WTC11 (cell line): ENCODE data around the gene ACOX3. TPM values are rescaled to one million over a fixed set of nuclear protein-coding genes. Genes with fewer than 3 reads are reported as not detected.

Source experiments
- ATAC-seq: fragments of 200-7000 bp; cut with Tn5 transposase; 2 replicates; pipeline ENCODE4 v1.10.0; 2021; ENCODE audit warnings: mild to moderate bottlenecking, moderate library complexity
- CTCF ChIA-PET: fragments of 300-600 bp; sonication (Branson Sonifier 250); formaldehyde crosslinking; loops from one replicate; lab custom pipeline; 2021; ENCODE audit warnings: antibody characterized with exemption; lab: Charles Lee
- POLR2A ChIA-PET: fragments of 350-600 bp; sonication (Branson Sonifier 250); formaldehyde crosslinking; loops from one replicate; lab custom pipeline; 2021; ENCODE audit warnings: antibody characterized with exemption; lab: Charles Lee
- DNase-seq: peaks from one replicate; pipeline ENCODE4 v3.0.0; 2021; ENCODE audit warnings: low spot score
- H3K27ac Mint-ChIP-seq: 2 replicates; pipeline ENCODE4 v1.8.0; 2021; ENCODE audit warnings: mixed read lengths
- H3K27me3 Mint-ChIP-seq: 2 replicates; pipeline ENCODE4 v1.8.0; 2021; ENCODE audit warnings: low read depth, mild to moderate bottlenecking, moderate library complexity, mixed read lengths
- H3K36me3 Mint-ChIP-seq: 2 replicates; pipeline ENCODE4 v1.8.0; 2021; ENCODE audit warnings: mixed read lengths
- H3K4me1 Mint-ChIP-seq: 2 replicates; pipeline ENCODE4 v1.8.0; 2022; ENCODE audit warnings: mixed read lengths
- H3K4me3 Mint-ChIP-seq: 2 replicates; pipeline ENCODE4 v1.8.0; 2021; ENCODE audit warnings: mild to moderate bottlenecking, moderate library complexity, mixed read lengths
- H3K9me3 Mint-ChIP-seq: 2 replicates; pipeline ENCODE4 v1.8.0; 2021; ENCODE audit warnings: mixed read lengths
- ATF2 ChIP-seq: sonication (generic); formaldehyde crosslinking; IDR thresholded peaks from 2 replicates; pipeline ENCODE4 v1.8.1; 2022; ENCODE audit warnings: low read depth, missing genetic modification reagents, borderline replicate concordance
- ATF6 ChIP-seq: sonication (generic); formaldehyde crosslinking; IDR thresholded peaks from 2 replicates; pipeline ENCODE4 v1.8.1; 2023; ENCODE audit warnings: mild to moderate bottlenecking, missing genetic modification reagents
- CDX4 ChIP-seq: fragments of 250-450 bp; sonication (Bioruptor Pico); IDR thresholded peaks from 2 replicates; pipeline ENCODE4 v1.9.0; 2021; ENCODE audit warnings: moderate library complexity, mild to moderate bottlenecking, inconsistent platforms, borderline replicate concordance
- E2F1 ChIP-seq: sonication (generic); formaldehyde crosslinking; IDR thresholded peaks from 2 replicates; pipeline ENCODE4 v1.8.0; 2022; ENCODE audit warnings: mild to moderate bottlenecking, missing genetic modification reagents
- EMX1 ChIP-seq: fragments of 250-450 bp; sonication (Bioruptor Pico); IDR thresholded peaks from 2 replicates; pipeline ENCODE4 v1.8.0; 2021; ENCODE audit warnings: mild to moderate bottlenecking
- GABPB1 ChIP-seq: sonication (generic); formaldehyde crosslinking; IDR thresholded peaks from 2 replicates; pipeline ENCODE4 v1.8.1; 2023; ENCODE audit warnings: mild to moderate bottlenecking, missing genetic modification reagents
- MYBL2 ChIP-seq: sonication (generic); formaldehyde crosslinking; IDR thresholded peaks from 2 replicates; pipeline ENCODE4 v1.8.1; 2023; ENCODE audit warnings: mild to moderate bottlenecking, moderate library complexity, missing genetic modification reagents
- NFYB ChIP-seq: sonication (generic); formaldehyde crosslinking; conservative IDR thresholded peaks from 2 replicates; pipeline ENCODE4 v1.8.0; 2022; ENCODE audit warnings: low read depth, missing genetic modification reagents
- NR2C2 ChIP-seq: sonication (generic); formaldehyde crosslinking; IDR thresholded peaks from 2 replicates; pipeline ENCODE4 v1.8.0; 2022; ENCODE audit warnings: mild to moderate bottlenecking, missing genetic modification reagents
- RELA ChIP-seq: sonication (generic); formaldehyde crosslinking; IDR thresholded peaks from 2 replicates; pipeline ENCODE4 v1.8.1; 2022; ENCODE audit warnings: missing genetic modification reagents, mild to moderate bottlenecking, borderline replicate concordance
- RORB ChIP-seq: fragments of 250-450 bp; sonication (Bioruptor Pico); IDR thresholded peaks from 2 replicates; pipeline ENCODE4 v1.9.0; 2021; ENCODE audit warnings: mild to moderate bottlenecking
- TEAD4 ChIP-seq: sonication (generic); formaldehyde crosslinking; IDR thresholded peaks from 2 replicates; pipeline ENCODE4 v1.8.0; 2022; ENCODE audit warnings: mild to moderate bottlenecking, missing genetic modification reagents
- ZMAT4 ChIP-seq: fragments of 250-450 bp; sonication (Bioruptor Pico); IDR thresholded peaks from 2 replicates; pipeline ENCODE4 v1.9.0; 2021; ENCODE audit warnings: mild to moderate bottlenecking
- ZNF512 ChIP-seq: sonication (generic); formaldehyde crosslinking; IDR thresholded peaks from 2 replicates; pipeline ENCODE4 v1.8.1; 2022; ENCODE audit warnings: missing genetic modification reagents, borderline replicate concordance
- ZNF671 ChIP-seq: fragments of 250-450 bp; sonication (Bioruptor Pico); IDR thresholded peaks from 2 replicates; pipeline ENCODE4 v1.8.0; 2021; ENCODE audit warnings: mild to moderate bottlenecking
- total RNA-seq: library from RNA; stranded (reverse); gene quantifications from 3 replicates; pipeline ENCODE4 v1.2.3, GENCODE V29; 2021

The ACOX3 gene
- total RNA-seq, 1 experiment from 2014 or later = 10.7 TPM

GRCh38 chr4:8325291-8325973, 115.1 kb downstream of the ACOX3 start:
- ChIA-PET CTCF (no interaction called here), POLR2A (no interaction called here)
- no peak for TF ChIP-seq ATF2
- no peak for TF ChIP-seq NFYB
- no peak for TF ChIP-seq RELA
- no peak for TF ChIP-seq TEAD4 (CRISPR knock-in tag)
- TF ChIP-seq GABPB1 = no peak
- TF ChIP-seq CDX4 (CRISPR knock-in tag) = no peak
- TF ChIP-seq NR2C2 = no peak
- TF ChIP-seq EMX1 (CRISPR knock-in tag) = no peak
- no peak for TF ChIP-seq ZNF671 (CRISPR knock-in tag)
- TF ChIP-seq ATF6 = no peak
- ATAC-seq (no peak), DNase-seq (peak; percentile 4)
- 0 out of 2 replicates have a peak, but pooled peaks cover 2% of the 10 kb centered on the region for H3K36me3 Mint-ChIP-seq
- no peaks in the 10 kb centered on the region for H3K27me3 Mint-ChIP-seq
- H3K27ac Mint-ChIP-seq = no peak overlapping the region
- H3K4me3 Mint-ChIP-seq = no peak overlapping the region
- H3K9me3 Mint-ChIP-seq = peaks cover 8% of the 10 kb centered on the region
- H3K4me1 Mint-ChIP-seq = no peaks in the 10 kb centered on the region

- POLR2A ChIA-PET = no interaction called here
- Mint-ChIP-seq H3K9me3 (peaks cover 8% of the 10 kb centered on the region), H3K27ac (no peak overlapping the region), H3K4me3 (no peak overlapping the region), H3K27me3 (no peaks in the 10 kb centered on the region), H3K36me3 (0 out of 2 replicates have a peak, but pooled peaks cover 2% of the 10 kb centered on the region), H3K4me1 (no peaks in the 10 kb centered on the region)
- TF ChIP-seq MYBL2 (CRISPR knock-in tag) (no peak), ZNF512 (CRISPR knock-in tag) (no peak), E2F1 (CRISPR knock-in tag) (no peak), RORB (CRISPR knock-in tag) (no peak), ZMAT4 (CRISPR knock-in tag) (no peak)
- CTCF ChIA-PET = no interaction called here
- no peak for ATAC-seq
- DNase-seq = no peak
These were observed 115.8 kb downstream of the ACOX3 start for GRCh38 chr4:8324640-8325239.
